ENCODE data around the gene MYBPC2.

The MYBPC2 gene

GRCh38 chr19:50383852-50384684 lies 48.6 kb upstream of the MYBPC2 start, which contains the start of gene POLD1 (continued):
- peak; percentile 97 for TF ChIP-seq KLF8 (tag by site-specific recombination; IDR thresholded peaks at IDR 0.05)
- TF ChIP-seq KLF16 (tag by site-specific recombination; IDR thresholded peaks at IDR 0.05): peak; percentile 94
- TF ChIP-seq ZNF274 (IDR thresholded peaks at IDR 0.05; ENCODE audit: low read length): no peak
- no peak for TF ChIP-seq ZNF274 (tag by site-specific recombination; IDR thresholded peaks at IDR 0.05; ENCODE audit: borderline replicate concordance)
- no peak for TF ChIP-seq ZNF585B (tag by site-specific recombination; IDR thresholded peaks at IDR 0.05)
- TF ChIP-seq ZNF561 (tag by site-specific recombination; IDR thresholded peaks at IDR 0.05; ENCODE audit: borderline replicate concordance): peak; percentile 73; the same call in 1 of the 2 replicates
- TF ChIP-seq ZNF133 (tag by site-specific recombination; IDR thresholded peaks at IDR 0.05): no peak
- TF ChIP-seq GLIS2 (tag by site-specific recombination; IDR thresholded peaks at IDR 0.05): peak; percentile 16; the same call in 1 of the 2 replicates
- TF ChIP-seq ZNF544 (tag by site-specific recombination; IDR thresholded peaks at IDR 0.05): no peak
- TF ChIP-seq KLF1 (tag by site-specific recombination; IDR thresholded peaks at IDR 0.05): peak; percentile 82
- TF ChIP-seq ZNF558 (tag by site-specific recombination; IDR thresholded peaks at IDR 0.05): no peak
- no peak for TF ChIP-seq ZSCAN18 (tag by site-specific recombination; IDR thresholded peaks at IDR 0.05)
- no peak for TF ChIP-seq ZNF155 (tag by site-specific recombination; IDR thresholded peaks at IDR 0.05)
- TF ChIP-seq GLI4 (tag by site-specific recombination; IDR thresholded peaks at IDR 0.05): peak; percentile 94
- no peak for TF ChIP-seq OSR2 (tag by site-specific recombination; IDR thresholded peaks at IDR 0.05)
- TF ChIP-seq ZBTB26 (tag by site-specific recombination; optimal IDR thresholded peaks at IDR 0.05): peak; percentile 99
- no peak for TF ChIP-seq ZNF211 (tag by site-specific recombination; IDR thresholded peaks at IDR 0.05; ENCODE audit: low read depth)
- TF ChIP-seq ZNF19 (tag by site-specific recombination; IDR thresholded peaks at IDR 0.05; ENCODE audit: low read depth): no peak
- no peak for TF ChIP-seq ZSCAN4 (tag by site-specific recombination; IDR thresholded peaks at IDR 0.05)
- no peak for TF ChIP-seq ZNF354C (tag by site-specific recombination; IDR thresholded peaks at IDR 0.05; ENCODE audit: borderline replicate concordance, low read depth)
- no peak for TF ChIP-seq ZNF518A (tag by site-specific recombination; conservative IDR thresholded peaks at IDR 0.05; ENCODE audit: low read depth)
- no peak for TF ChIP-seq ZNF670 (tag by site-specific recombination; IDR thresholded peaks at IDR 0.05; ENCODE audit: low read depth)
- TF ChIP-seq ZNF677 (tag by site-specific recombination; IDR thresholded peaks at IDR 0.05): no peak
- no peak for TF ChIP-seq ZFP3 (tag by site-specific recombination; IDR thresholded peaks at IDR 0.05; ENCODE audit: low read depth)
- no peak; the same call in 1 of the 2 replicates for TF ChIP-seq PBX3 (CRISPR knock-in tag; IDR thresholded peaks at IDR 0.05)
- peak; percentile 61; the same call in 1 of the 2 replicates for TF ChIP-seq ZEB2 (tag by site-specific recombination; IDR thresholded peaks at IDR 0.05)
- TF ChIP-seq ZNF501 (tag by site-specific recombination; IDR thresholded peaks at IDR 0.05): peak; percentile 63
- peak; percentile 51; the same call in 1 of the 2 replicates for TF ChIP-seq ZFP69B (tag by site-specific recombination; IDR thresholded peaks at IDR 0.05)
- peak; percentile 80 for TF ChIP-seq ZNF692 (tag by site-specific recombination; IDR thresholded peaks at IDR 0.05)
